OCI-LY1 (cell line): ENCODE measurements around the gene CD19.

Source experiments
- H2AFZ ChIP-seq: fragments of 200-600 bp; sonication (generic), shearing (Covaris generic); 2 replicates; pipeline ENCODE4 v1.6.0; 2014; ENCODE audit warnings: antibody characterized with exemption, mild to moderate bottlenecking, low read length
- H3F3A ChIP-seq: fragments of 200-600 bp; sonication (generic), shearing (Covaris generic); 2 replicates; pipeline ENCODE4 v1.6.0; 2014; ENCODE audit warnings: mild to moderate bottlenecking, antibody characterized with exemption, low read length, moderate library complexity; ENCODE audit not compliant: insufficient read depth
- H3K27ac ChIP-seq: fragments of 200-600 bp; sonication (generic); 2 replicates; pipeline ENCODE4 v1.5.1; 2014; ENCODE audit warnings: low read length, mixed run types, mild to moderate bottlenecking, low read depth; ENCODE audit not compliant: poor library complexity, severe bottlenecking
- H3K27me3 ChIP-seq: fragments of 200-600 bp; sonication (generic); 2 replicates; pipeline ENCODE4 v1.6.0; 2014; ENCODE audit warnings: antibody characterized with exemption, mild to moderate bottlenecking, low read length, moderate library complexity; ENCODE audit not compliant: insufficient read depth
- H3K36me3 ChIP-seq: fragments of 200-600 bp; sonication (generic); 2 replicates; pipeline ENCODE4 v1.6.1; 2014; ENCODE audit warnings: mild to moderate bottlenecking, antibody characterized with exemption, low read length, moderate library complexity, mixed read lengths; ENCODE audit not compliant: insufficient read depth
- H3K4me1 ChIP-seq: fragments of 200-600 bp; sonication (generic); 2 replicates; pipeline ENCODE4 v1.5.1; 2014; ENCODE audit warnings: mild to moderate bottlenecking, low read length, moderate library complexity; ENCODE audit not compliant: insufficient read depth, severe bottlenecking
- H3K4me2 ChIP-seq: fragments of 200-600 bp; sonication (generic), shearing (Covaris generic); 2 replicates; pipeline ENCODE4 v1.6.1; 2014; ENCODE audit warnings: low read length
- H3K4me3 ChIP-seq: fragments of 200-600 bp; sonication (generic); 2 replicates; pipeline ENCODE4 v1.5.1; 2014; ENCODE audit warnings: low read length, low read depth, mild to moderate bottlenecking, mixed read lengths; ENCODE audit not compliant: poor library complexity, severe bottlenecking
- H3K79me2 ChIP-seq: fragments of 200-600 bp; shearing (Covaris generic); 2 replicates; pipeline ENCODE4 v1.6.1; 2016; ENCODE audit warnings: mixed run types, low read length, mixed read lengths; ENCODE audit not compliant: insufficient read depth
- H3K9ac ChIP-seq: fragments of 200-600 bp; sonication (generic), shearing (Covaris generic); 2 replicates; pipeline ENCODE4 v1.6.1; 2014; ENCODE audit warnings: mild to moderate bottlenecking, low read length, mixed read lengths
- H3K9me2 ChIP-seq: fragments of 200-600 bp; sonication (generic), shearing (Covaris generic); 2 replicates; pipeline ENCODE4 v1.6.1; 2014; ENCODE audit warnings: low read depth, mild to moderate bottlenecking, low read length, mixed read lengths
- H3K9me3 ChIP-seq: fragments of 200-600 bp; shearing (Covaris generic); 2 replicates; pipeline ENCODE4 v1.6.1; 2014; ENCODE audit warnings: low read length, mixed read lengths
- H4K20me1 ChIP-seq: fragments of 200-600 bp; sonication (generic), shearing (Covaris generic); 2 replicates; pipeline ENCODE4 v1.6.0; 2016; ENCODE audit warnings: mild to moderate bottlenecking, low read length; ENCODE audit not compliant: insufficient read depth
- CTCF ChIP-seq: fragments of 200-600 bp; sonication (generic), shearing (Covaris generic); IDR thresholded peaks from 2 replicates; pipeline ENCODE4 v1.5.1; 2017; ENCODE audit warnings: mild to moderate bottlenecking, antibody characterized with exemption, low read length, moderate library complexity, mixed read lengths
- EZH2 ChIP-seq: fragments of 200-600 bp; sonication (generic), shearing (Covaris generic); IDR thresholded peaks from 2 replicates; pipeline ENCODE4 v1.8.0; 2017; ENCODE audit warnings: borderline replicate concordance, mixed run types, mild to moderate bottlenecking, antibody characterized with exemption, low read length, moderate library complexity, mixed read lengths

CD19 gene

GRCh38 chr16:28935924-28936783, 4.4 kb downstream of the CD19 start:
- Histone ChIP-seq H3K9ac (no peak overlapping the region), H3F3A (no peaks in the 10 kb centered on the region), H3K27me3 (no peaks in the 10 kb centered on the region), H4K20me1 (no peaks in the 10 kb centered on the region), H3K4me1 (peaks cover 24% of the 10 kb centered on the region), H3K9me3 (no peaks in the 10 kb centered on the region), H3K79me2 (peaks cover 5% of the 10 kb centered on the region; the same call in 1 of the 2 replicates), H2AFZ (no peak overlapping the region), H3K27ac (no peak overlapping the region), H3K36me3 (peaks cover 42% of the 10 kb centered on the region), H3K4me2 (no peak overlapping the region), H3K4me3 (no peak overlapping the region), H3K9me2 (no peaks in the 10 kb centered on the region)
- TF ChIP-seq CTCF, result no peak
- no peak for TF ChIP-seq EZH2

- H3K4me2 ChIP-seq, result no peak overlapping the region
- no peak overlapping the region for H2AFZ ChIP-seq
- H3K9ac ChIP-seq, result no peak overlapping the region
Observed at GRCh38 chr16:28936784-28937155, 5.0 kb downstream of the CD19 start.

GRCh38 chr16:28937222-28937876, 5.6 kb downstream of the CD19 start:
- H3K4me2 ChIP-seq, result no peak overlapping the region
- peaks cover 12% of the 10 kb centered on the region for H3K4me1 ChIP-seq
- H3K36me3 ChIP-seq, result peaks cover 42% of the 10 kb centered on the region
- peaks cover 3% of the 10 kb centered on the region; the same call in 1 of the 2 replicates for H3K79me2 ChIP-seq
- H3K27ac ChIP-seq, result no peak overlapping the region
- no peak for TF ChIP-seq EZH2
- TF ChIP-seq CTCF, result no peak
- H2AFZ ChIP-seq, result no peak overlapping the region
- H3F3A ChIP-seq, result no peaks in the 10 kb centered on the region
- no peaks in the 10 kb centered on the region for H3K9me3 ChIP-seq
- no peaks in the 10 kb centered on the region for H3K9me2 ChIP-seq
- no peak overlapping the region for H3K9ac ChIP-seq
- no peaks in the 10 kb centered on the region for H4K20me1 ChIP-seq
- H3K4me3 ChIP-seq, result no peak overlapping the region
- H3K27me3 ChIP-seq, result no peaks in the 10 kb centered on the region

More at GRCh38 chr16:28936784-28937155, 5.0 kb downstream of the CD19 start:
- H3K4me1 ChIP-seq, result peaks cover 17% of the 10 kb centered on the region
- H3K9me3 ChIP-seq, result no peaks in the 10 kb centered on the region
- H3K4me3 ChIP-seq, result no peak overlapping the region
- TF ChIP-seq EZH2, result no peak
- H3K79me2 ChIP-seq, result peaks cover 5% of the 10 kb centered on the region; the same call in 1 of the 2 replicates
- H3K27ac ChIP-seq, result no peak overlapping the region
- no peaks in the 10 kb centered on the region for H3F3A ChIP-seq
- peaks cover 42% of the 10 kb centered on the region for H3K36me3 ChIP-seq
- no peaks in the 10 kb centered on the region for H3K9me2 ChIP-seq
- no peaks in the 10 kb centered on the region for H4K20me1 ChIP-seq
- H3K27me3 ChIP-seq, result no peaks in the 10 kb centered on the region
